CD4-positive, alpha-beta T cell treated with Interleukin-10 for 1 hour (primary cell): Measurements from ENCODE around the gene TJP2.
"Not testable (repeated sequence)": the region's sequence is repeated elsewhere in the genome, so short reads cannot be mapped to it uniquely, and the experiment has no call there.

ENCODE experiments used
- DNase-seq: peaks from one replicate; pipeline ENCODE4 v3.0.0-alpha.2; 2020

The TJP2 gene

GRCh38 chr9:69164573-69164972 is 9.5 kb upstream of the TJP2 start:
- not testable (repeated sequence) for DNase-seq

- DNase-seq, result no peak
These were observed 8.5 kb upstream of the TJP2 start for GRCh38 chr9:69165581-69165980.

GRCh38 chr9:69168709-69169217 is 5.3 kb upstream of the TJP2 start:
- DNase-seq, result peak; percentile 54

- DNase-seq, result no peak
These were observed 3.8 kb upstream of the TJP2 start for GRCh38 chr9:69170231-69170630.

DNA sequence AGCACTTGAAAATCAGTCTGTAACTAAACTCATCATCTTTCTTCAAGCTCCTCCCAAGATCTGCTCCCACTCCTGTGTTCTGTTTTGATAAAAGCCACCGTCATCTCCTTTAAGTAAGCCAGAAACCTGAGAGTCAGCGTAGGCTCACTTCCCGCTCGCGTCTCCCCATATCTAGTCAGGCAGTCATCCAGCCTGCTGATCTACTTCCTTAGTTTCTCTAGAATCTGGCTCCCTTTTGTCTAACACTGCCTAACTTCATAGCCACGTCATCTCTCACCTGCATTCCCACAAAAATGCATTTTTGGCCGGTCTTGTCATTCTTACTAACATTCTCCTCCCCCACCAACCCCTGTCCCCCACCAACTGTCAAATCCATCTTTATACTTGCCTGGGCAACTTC is 3.0 kb upstream of the TJP2 start:
- no peak for DNase-seq

DNA sequence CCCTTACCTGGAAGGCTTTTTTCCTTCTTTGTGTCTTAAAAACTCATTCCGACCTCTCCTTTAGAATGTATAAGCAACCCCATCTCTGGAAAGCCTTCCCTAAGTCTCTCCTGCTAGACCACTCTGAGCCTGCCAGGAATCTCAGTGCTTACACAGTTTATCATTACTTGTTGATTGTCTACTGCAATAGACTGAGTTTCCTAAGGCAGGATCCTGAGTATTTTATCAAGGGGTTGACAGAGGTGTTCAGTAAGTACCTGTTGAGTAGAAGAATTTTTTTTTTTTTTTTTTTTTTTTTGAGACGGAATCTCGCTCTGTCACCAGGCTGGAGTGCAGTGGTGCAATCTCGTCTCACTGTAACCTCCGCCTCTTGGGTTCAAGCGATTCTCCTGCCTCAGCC is 2.6 kb upstream of the TJP2 start:
- DNase-seq, result no peak

- DNase-seq, result no peak
These were observed 1.2 kb upstream of the TJP2 start for GRCh38 chr9:69172895-69173294.

GRCh38 chr9:69173497-69173890 is 583 bp upstream of the TJP2 start:
- DNase-seq, result no peak

DNA sequence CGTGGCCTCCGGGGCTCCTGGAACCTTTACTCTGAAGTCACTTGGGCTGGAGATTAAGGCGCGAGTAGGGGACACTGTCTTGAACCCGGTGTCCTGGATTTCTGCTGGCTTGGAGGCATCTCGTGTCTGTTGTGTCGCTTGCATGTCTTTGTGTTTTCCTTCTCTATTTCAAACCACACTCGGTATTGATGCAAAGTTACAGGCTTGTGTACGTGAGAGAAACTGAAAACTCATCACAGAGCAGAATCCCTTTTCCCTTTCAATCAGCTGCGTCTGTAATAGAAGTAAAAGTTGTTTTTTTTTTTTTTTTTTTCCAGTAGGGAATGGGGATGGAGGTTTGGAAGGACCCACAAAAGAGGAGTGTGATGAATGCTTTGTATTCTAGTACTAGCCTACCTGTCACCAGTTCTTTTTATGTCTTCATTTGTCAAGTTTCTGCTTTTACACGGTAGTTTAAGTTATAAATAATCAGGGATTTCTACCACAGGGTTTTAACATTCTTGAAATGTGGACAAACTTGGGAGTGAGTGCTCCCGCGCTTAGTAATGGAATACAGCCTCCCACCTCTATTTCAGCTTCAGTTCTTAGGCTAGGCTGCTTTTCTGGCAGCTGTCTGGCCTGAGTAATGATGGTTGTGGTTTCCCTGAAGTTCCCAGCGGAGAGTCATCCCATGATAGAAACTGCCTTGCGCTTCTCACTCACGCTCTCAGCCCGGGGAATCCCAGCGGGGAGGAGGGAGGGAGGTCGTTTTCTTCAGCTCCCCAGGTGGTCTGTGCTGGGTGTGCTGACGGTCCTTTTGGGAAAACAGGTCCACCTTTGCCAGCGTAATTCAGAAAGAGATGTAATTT is 763 bp downstream of the TJP2 start:
- DNase-seq, result peak; percentile 19

GRCh38 chr9:69175486-69175885 is 1.4 kb downstream of the TJP2 start:
- DNase-seq, result no peak

- DNase-seq, result no peak
These were observed 2.5 kb downstream of the TJP2 start for GRCh38 chr9:69176471-69177171.

GRCh38 chr9:69178583-69179011 is 4.5 kb downstream of the TJP2 start:
- peak; percentile 28 for DNase-seq

- DNase-seq, result no peak
These were observed 5.0 kb downstream of the TJP2 start for GRCh38 chr9:69179037-69179436.

GRCh38 chr9:69180200-69180599 is 6.1 kb downstream of the TJP2 start:
- DNase-seq, result no peak

GRCh38 chr9:69180670-69181069 is 6.6 kb downstream of the TJP2 start:
- DNase-seq, result peak; percentile 64

- no peak for DNase-seq
These were observed 7.9 kb downstream of the TJP2 start for GRCh38 chr9:69181908-69182353.

DNA sequence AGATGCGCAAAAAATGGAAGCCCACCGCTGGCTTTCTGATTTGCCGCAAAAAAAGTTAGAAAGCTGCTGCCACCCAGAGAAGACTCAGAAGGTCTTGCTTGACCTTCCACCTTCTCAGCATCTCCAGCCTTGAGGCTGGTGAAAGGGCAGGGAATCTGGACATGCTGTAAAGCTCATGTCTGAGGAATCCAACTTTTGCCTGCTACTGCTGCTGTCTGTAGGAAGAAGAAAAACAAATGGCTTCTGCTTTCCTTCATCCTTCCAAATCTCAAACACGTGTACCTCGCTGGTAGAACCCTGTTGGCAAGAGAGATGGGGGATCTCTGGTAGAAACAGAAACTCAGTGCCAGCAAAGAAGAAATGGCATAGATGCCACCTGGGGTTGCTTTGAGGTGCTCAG is 10.2 kb downstream of the TJP2 start:
- DNase-seq, result no peak

GRCh38 chr9:69186841-69187611 is 12.9 kb downstream of the TJP2 start:
- DNase-seq, result no peak

DNA sequence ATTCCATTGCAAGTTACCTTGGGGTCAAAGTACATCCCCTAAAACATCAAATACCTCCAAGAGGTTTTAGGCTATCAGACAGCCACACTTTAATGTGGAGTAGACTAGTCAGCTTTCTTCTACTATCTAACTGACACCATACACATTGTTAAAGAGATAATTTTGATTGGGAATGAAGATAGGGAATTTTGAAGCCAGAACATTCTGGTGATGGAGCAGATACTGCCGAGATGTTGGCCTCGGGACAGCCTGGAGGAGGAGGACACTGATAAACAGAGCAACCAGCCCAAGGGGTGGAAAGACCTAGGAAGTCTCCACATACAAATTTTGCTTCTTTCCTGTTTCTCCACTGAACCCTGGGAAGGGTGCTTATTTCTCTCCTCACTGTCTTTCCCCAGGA is 14.9 kb downstream of the TJP2 start:
- DNase-seq, result no peak

DNA sequence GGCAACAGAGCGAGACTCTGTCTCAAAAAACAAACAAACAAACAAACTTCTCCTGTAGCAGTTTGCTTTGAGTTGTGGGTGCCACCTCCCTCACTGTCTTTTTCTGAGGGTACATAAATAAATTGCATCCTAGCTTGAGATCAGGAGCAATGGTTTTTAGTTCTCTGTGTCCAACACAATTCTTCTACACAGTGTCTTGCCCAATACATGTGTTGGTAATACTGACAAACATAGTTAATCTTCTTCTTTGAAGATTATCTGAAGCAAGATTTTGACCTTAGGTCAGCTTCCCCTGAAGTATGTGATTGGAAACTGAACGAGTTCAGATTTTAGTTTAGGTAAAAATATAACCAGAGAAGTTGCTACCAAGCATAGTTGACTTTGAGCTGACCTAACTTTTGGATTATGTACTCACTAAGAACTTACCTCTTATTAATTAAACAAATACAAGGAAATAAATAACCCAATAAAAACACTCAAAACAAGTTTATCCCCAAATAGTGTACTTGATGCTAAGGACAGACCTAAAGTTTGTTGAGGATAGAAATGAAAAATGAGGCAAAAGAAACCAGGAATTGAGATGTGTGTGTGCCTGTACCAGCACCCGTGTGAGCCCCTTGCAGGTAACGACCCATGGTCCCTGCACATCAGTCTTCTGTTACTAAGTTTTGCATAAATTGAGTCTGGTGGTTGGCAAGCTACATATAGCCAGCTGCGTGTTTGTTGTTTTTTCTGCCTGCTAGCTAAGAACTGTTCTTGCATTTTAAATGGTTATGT is 16.2 kb downstream of the TJP2 start:
- DNase-seq, result no peak

DNA sequence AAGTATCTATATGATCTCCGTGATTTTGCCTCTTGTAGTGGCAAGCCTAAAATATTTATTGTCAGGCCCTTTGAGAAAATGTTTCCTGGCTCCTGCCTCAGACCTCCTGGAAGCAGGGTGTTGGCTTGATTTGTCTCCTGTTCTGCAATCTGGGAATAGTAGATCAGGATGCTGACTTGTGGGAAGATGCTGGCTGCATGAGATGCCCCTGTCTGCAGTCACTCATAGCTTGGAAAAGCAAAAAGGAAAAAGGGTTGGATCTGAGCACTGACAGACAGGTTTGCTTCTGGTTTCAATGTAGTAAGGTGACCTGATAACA is 16.7 kb downstream of the TJP2 start:
- no peak for DNase-seq

DNA sequence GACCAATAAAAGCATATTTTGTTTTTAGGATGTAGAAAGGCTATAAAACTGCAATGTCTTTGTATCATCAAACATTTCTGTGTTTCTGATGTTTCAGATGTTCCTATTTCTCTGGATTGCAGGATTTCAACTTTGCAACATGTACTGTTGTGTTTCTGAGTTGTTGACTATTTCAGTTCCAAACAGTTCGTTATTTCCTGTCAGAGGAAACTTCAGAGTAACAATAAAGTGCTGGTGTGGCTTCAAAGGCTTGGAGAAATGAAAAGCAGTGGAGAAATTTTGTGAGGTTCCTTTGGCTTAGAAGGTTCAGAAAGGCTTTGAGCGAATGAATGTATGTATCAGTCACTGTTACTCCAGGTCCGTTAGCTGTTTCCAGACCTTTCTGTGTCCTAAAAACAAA is 17.2 kb downstream of the TJP2 start:
- DNase-seq, result no peak

- no peak for DNase-seq
These were observed 18.1 kb downstream of the TJP2 start for GRCh38 chr9:69192214-69192613.
